HFFc6 (cell line): ENCODE results near the gene HGS. TPM values are rescaled to one million over a fixed set of nuclear protein-coding genes. Genes with fewer than 3 reads are reported as not detected.
A peak's percentile ranks its signal among the peaks of the same experiment; 100 is the strongest.

Experiments used
- DNase-seq: peaks from one replicate; pipeline ENCODE4 v3.0.0-alpha.2; 2018
- H3K27ac Mint-ChIP-seq: 2 replicates; pipeline ENCODE4 v1.8.0; 2020; ENCODE audit warnings: mild to moderate bottlenecking, mixed read lengths
- H3K27me3 Mint-ChIP-seq: 2 replicates; pipeline ENCODE4 v1.8.0; 2021; ENCODE audit warnings: mild to moderate bottlenecking, moderate library complexity, mixed read lengths; ENCODE audit not compliant: insufficient read depth
- H3K36me3 Mint-ChIP-seq: 2 replicates; pipeline ENCODE4 v1.8.0; 2021; ENCODE audit warnings: low read depth, mixed read lengths
- H3K4me1 Mint-ChIP-seq: 2 replicates; pipeline ENCODE4 v1.8.0; 2020; ENCODE audit warnings: low read depth, mixed read lengths
- H3K4me3 Mint-ChIP-seq: 2 replicates; pipeline ENCODE4 v1.8.0; 2020; ENCODE audit warnings: mild to moderate bottlenecking, moderate library complexity, mixed read lengths
- H3K9me3 Mint-ChIP-seq: 2 replicates; pipeline ENCODE4 v1.8.0; 2020; ENCODE audit warnings: mild to moderate bottlenecking, mixed read lengths
- total RNA-seq, 6 experiments: library from RNA; stranded (reverse); fragmentation: NEBNext Ultra II Directional; extraction: Animal tissue kit (Norgen Biotek cat#: 25700); gene quantifications; 2 replicates in 1 of 6; 3 replicates in 5 of 6; pipeline ENCODE4 v1.2.3, GENCODE V29; 2021
- TF ChIP-seq, protein P1 (sequence below): fragments of 200-600 bp; sonication (generic); IDR thresholded peaks from 2 replicates; pipeline ENCODE4 v1.5.0; 2021; ENCODE audit warnings: antibody characterized with exemption, mild to moderate bottlenecking

The HGS gene
- total RNA-seq, 6 experiments from 2014 or later, result 106 to 127 (median 116) TPM

DNA sequence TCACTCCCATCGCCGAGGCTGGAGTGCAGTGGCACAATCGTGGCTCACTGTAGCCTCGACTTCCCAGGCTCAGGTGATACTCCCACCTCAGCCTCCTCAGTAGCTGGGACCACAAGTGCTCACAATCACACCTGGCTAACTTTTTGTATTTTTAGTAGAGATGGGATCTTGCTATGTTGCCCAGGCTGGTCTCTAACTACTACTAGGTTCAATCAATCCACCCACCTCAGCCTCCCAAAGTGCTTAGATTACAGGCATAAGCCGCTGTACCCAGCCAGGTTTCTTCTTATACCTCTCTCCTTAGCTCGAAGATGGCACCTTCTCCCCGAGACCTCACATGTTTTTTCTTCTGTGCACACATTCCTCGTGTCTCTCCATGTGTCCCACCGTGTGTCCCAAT lies 43.8 kb upstream of the HGS start:
- DNase-seq, result no peak
- no peaks in the 10 kb centered on the region for H3K9me3 Mint-ChIP-seq
- TF ChIP-seq, protein P1, sequence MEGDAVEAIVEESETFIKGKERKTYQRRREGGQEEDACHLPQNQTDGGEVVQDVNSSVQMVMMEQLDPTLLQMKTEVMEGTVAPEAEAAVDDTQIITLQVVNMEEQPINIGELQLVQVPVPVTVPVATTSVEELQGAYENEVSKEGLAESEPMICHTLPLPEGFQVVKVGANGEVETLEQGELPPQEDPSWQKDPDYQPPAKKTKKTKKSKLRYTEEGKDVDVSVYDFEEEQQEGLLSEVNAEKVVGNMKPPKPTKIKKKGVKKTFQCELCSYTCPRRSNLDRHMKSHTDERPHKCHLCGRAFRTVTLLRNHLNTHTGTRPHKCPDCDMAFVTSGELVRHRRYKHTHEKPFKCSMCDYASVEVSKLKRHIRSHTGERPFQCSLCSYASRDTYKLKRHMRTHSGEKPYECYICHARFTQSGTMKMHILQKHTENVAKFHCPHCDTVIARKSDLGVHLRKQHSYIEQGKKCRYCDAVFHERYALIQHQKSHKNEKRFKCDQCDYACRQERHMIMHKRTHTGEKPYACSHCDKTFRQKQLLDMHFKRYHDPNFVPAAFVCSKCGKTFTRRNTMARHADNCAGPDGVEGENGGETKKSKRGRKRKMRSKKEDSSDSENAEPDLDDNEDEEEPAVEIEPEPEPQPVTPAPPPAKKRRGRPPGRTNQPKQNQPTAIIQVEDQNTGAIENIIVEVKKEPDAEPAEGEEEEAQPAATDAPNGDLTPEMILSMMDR, result no peak
- H3K4me1 Mint-ChIP-seq, result peaks cover 39% of the 10 kb centered on the region
- no peaks in the 10 kb centered on the region; the same call in 1 of the 2 replicates for H3K27me3 Mint-ChIP-seq
- H3K36me3 Mint-ChIP-seq, result peaks cover 9% of the 10 kb centered on the region
- no peak overlapping the region for H3K27ac Mint-ChIP-seq
- no peak overlapping the region for H3K4me3 Mint-ChIP-seq

DNA sequence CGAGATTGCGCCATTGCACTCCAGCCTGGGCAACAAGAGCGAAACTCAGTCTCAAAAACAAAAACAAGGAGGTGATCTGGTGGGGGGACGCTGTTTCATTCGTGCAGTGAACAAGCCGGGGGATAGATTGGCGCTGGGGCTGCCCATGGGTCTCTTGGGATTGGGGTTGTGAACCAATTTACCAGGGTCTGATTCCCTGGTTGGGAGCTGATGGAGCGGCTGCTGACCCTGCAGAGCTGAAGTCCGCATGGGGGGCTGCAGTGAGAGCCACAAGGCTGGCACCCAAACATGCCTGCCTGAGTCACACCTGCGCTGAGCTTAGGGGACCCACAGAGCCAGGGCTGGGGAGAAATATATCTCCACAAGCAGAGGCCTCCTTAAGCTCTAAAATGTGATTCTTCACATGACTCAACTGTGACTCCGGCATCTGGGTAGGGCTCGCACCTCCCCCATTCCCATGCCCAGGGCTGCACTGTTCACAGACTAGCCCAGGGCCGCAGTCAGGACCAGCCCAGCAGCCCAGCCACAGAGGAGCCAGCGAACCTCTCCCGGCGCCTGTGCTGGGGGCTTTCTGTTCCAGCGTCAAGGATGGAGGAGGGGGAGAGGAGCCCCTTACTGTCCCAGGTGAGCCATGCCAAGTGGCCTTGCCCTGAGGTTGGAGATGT lies 41.9 kb upstream of the HGS start:
- H3K4me1 Mint-ChIP-seq, result peaks cover 27% of the 10 kb centered on the region
- H3K27me3 Mint-ChIP-seq, result no peaks in the 10 kb centered on the region; the same call in 1 of the 2 replicates
- peak overlapping the region; percentile 70 for H3K4me3 Mint-ChIP-seq
- peak; percentile 81 for DNase-seq
- peak overlapping the region; percentile 91 for H3K27ac Mint-ChIP-seq
- no peaks in the 10 kb centered on the region for H3K36me3 Mint-ChIP-seq
- TF ChIP-seq, protein P1, result no peak
- no peaks in the 10 kb centered on the region for H3K9me3 Mint-ChIP-seq

DNA sequence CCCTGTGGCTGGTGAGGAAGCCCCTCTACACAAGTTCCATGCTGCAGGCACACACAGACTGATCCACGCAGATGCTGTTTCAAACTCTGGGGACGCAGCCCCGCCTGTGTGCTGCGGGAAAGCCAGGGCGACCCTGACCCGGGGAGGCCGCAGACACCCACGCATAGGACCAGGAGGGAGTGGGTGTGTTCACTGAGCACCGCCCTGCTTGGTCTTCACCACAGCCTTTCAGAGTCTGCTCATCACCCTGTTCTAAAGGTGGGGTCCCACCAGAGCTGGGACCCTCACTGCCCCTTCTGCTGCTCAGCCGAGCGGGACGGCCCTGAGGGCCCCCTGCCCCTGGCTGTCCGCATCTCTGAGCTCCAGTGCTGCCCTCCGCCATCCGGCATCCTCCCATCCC lies 39.3 kb upstream of the HGS start:
- H3K9me3 Mint-ChIP-seq, result peaks cover 10% of the 10 kb centered on the region
- H3K27me3 Mint-ChIP-seq, result peaks cover 12% of the 10 kb centered on the region
- TF ChIP-seq, protein P1, result no peak
- H3K4me3 Mint-ChIP-seq, result no peak overlapping the region
- H3K27ac Mint-ChIP-seq, result no peak overlapping the region
- DNase-seq, result no peak
- H3K36me3 Mint-ChIP-seq, result peaks cover 4% of the 10 kb centered on the region; the same call in 1 of the 2 replicates
- peaks cover 13% of the 10 kb centered on the region for H3K4me1 Mint-ChIP-seq

DNA sequence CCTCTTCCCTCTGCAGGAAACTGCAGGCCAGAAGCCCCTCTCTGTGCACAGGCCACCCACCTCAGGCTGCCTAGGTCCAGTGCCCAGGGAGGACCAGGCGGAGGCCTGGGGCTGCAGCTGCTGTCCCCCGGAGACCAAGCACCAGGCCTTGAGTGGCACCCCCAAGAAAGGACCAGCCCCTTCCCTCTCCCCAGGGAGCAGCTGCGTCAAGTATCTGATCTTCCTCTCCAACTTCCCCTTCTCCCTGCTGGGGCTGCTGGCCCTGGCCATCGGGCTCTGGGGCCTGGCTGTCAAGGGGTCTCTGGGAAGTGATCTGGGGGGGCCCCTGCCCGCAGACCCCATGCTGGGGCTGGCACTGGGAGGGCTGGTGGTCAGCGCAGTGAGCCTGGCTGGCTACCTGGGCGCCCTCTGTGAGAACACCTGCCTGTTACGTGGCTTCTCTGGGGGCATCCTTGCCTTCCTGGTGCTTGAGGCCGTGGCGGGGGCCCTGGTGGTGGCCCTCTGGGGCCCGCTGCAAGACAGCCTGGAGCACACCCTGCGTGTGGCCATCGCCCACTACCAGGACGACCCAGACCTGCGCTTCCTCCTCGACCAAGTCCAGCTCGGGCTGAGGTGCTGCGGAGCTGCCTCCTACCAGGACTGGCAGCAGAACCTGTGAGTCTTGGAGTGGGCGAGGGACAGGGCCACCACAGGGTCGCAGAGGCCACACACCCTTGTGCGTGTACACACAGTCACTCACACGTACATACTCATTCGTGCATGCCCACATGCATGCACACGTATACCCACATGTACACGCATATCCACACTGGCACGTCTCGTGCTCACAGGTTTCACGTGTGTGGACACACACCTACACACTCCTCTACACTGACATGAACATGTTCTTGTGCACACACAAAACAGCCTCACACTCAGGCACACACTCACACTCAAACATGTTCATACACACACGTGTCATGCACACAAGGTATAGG lies 38.5 kb upstream of the HGS start:
- H3K36me3 Mint-ChIP-seq, result peaks cover 4% of the 10 kb centered on the region; the same call in 1 of the 2 replicates
- DNase-seq, result no peak
- H3K27me3 Mint-ChIP-seq, result peaks cover 18% of the 10 kb centered on the region
- TF ChIP-seq, protein P1, result no peak
- H3K4me3 Mint-ChIP-seq, result no peak overlapping the region
- no peak overlapping the region for H3K27ac Mint-ChIP-seq
- H3K9me3 Mint-ChIP-seq, result peaks cover 10% of the 10 kb centered on the region
- peaks cover 13% of the 10 kb centered on the region for H3K4me1 Mint-ChIP-seq

DNA sequence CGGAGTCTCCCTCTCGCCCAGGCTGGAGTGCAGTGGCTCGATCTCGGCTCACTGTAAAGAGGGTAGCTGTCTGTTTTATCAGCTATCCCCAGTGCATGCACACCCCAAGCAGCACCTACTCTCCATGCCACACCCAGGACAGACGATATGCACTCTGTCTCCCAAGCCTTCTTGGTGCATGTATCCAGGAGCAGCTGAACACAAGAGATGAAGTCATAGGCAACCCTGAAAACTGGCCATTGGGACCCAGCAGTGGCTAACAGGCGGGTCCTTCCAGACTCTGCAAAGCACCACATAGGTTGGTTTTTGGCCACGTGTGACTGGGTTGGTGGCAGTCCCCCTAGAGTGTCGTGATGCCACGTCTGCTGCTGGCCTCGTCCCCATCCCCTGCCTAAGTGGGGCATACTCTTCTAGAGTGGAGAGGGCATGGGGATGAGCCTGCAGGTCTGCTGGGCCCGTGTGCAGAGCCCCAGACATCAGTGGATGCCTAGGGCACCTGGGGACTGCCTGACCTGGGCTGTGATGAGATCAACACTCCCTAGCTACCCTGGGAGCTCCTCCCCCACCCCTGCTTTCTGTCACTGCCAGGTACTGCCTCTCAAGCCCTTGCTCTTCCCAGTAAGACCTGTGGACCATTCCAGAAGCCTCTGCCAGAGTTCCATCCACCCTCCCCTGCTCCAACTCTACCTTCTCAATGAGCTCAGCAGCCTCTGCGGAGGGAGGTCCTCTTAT lies 36.8 kb upstream of the HGS start:
- no peak overlapping the region for H3K4me3 Mint-ChIP-seq
- H3K27ac Mint-ChIP-seq, result no peak overlapping the region
- H3K4me1 Mint-ChIP-seq, result peaks cover 10% of the 10 kb centered on the region
- TF ChIP-seq, protein P1, result no peak
- H3K36me3 Mint-ChIP-seq, result peaks cover 4% of the 10 kb centered on the region; the same call in 1 of the 2 replicates
- peaks cover 10% of the 10 kb centered on the region for H3K9me3 Mint-ChIP-seq
- H3K27me3 Mint-ChIP-seq, result peaks cover 18% of the 10 kb centered on the region
- DNase-seq, result no peak
